GM19240 (cell line): ENCODE measurements around the gene MAPK8IP3.

Experiments used
- DNase-seq: peaks from one replicate; pipeline ENCODE4 v3.0.0; 2011; ENCODE audit warnings: low spot score; ENCODE audit not compliant: insufficient read length

MAPK8IP3 gene

DNA sequence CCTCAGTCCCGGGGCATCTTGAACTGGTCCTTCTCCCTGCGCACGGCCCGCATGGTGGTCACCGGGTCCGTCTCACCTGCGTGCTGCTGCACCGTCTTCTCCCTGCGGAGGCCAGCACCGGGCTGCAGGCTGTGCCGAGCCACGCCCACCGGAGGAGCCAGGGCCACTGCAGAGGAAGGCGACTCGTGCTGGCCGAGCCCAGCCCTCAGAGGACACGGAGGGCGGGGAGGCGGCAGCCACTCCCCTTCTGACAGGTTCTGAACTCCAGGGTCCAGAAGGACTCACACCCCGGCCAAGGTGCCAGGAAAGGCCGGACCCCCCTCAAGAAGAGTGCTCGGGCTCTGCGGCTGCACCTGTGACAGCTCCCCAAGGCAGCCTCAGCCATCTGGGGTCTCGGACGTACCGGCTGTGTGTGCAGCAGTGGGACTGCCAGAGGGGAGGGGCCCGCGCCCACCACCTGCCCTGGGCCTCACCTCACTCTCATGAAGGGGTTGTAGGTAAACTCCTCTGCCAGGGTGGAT, 103.3 kb downstream of the MAPK8IP3 start:
- no peak for DNase-seq

DNA sequence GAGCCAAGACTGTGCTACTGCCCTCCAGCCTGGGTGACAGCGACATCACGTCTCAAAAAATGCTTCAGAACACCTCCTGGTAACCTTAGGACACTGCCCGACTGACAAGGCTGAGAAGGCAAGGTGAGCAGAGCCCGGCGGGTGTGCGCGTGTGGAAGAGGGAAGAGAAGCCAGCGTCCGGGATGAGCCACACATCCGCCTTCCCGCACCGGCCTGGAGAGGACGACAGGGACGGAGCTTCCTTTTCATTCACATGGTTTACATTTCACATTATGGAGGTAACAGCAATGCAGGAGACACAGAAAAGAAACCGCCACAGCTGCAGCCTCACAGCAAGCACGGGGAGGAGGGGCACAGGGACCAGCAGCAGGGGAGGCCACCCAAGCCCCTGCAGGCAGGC, 104.1 kb downstream of the MAPK8IP3 start:
- no peak for DNase-seq

DNA sequence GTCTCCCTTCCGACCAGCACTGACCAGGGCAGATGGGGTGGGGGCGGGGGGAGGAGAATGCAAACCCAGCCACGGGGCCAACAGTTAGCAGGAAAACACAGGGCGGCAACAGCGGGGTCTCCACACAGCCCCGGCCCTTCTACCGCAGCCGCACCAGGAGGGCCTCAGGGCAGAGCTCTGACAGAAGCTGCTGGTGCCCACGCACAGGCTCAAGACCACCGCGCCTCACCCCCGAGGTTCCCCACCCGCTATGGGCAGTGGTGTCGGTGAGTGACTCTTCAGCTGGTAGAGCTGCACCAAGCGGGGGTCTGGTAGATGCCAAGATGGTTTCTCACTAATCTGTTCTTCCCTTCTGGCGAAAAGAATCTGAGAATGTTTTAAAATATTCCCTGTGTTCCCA, 104.5 kb downstream of the MAPK8IP3 start:
- no peak for DNase-seq

DNA sequence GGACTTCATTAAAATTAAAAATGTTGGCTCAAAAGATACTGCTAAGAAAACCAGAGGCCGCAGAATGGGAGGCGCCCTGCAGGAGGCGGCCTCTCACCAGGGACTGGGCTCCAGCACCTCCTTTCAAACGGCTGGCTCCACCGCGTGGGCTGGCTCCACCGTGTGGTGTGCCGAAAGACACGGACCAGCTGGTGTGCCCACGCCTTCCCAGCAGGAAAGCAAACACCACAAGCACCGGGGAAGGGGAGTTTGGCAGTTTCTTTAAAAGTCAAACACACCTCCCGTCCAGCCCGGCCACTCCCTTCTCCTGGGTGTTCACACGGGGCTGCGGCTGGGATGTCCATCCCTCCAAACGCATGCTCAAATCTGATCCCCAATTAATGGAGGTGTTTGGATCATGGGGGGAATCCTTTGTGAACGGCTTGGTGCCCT, 106.8 kb downstream of the MAPK8IP3 start:
- DNase-seq, result no peak

DNA sequence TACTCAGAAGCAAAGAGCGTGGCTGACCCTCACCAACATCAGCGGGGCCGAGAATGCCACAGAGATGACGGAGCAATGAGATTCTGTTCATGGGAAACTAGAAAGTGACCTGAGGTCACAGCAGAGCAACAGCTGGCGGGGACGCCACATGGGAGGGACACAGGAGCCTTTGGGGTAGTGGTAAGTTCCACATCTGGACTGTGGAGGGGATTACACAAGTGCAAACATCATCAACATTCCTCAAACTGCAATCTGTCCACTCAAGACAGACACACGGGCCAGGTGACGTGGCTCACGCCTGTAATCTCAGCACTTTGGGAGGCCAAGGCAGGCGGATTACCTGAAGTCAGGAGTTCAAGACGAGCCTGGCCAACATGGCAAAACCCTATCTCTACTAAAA, 109.5 kb downstream of the MAPK8IP3 start:
- DNase-seq, result no peak

DNA sequence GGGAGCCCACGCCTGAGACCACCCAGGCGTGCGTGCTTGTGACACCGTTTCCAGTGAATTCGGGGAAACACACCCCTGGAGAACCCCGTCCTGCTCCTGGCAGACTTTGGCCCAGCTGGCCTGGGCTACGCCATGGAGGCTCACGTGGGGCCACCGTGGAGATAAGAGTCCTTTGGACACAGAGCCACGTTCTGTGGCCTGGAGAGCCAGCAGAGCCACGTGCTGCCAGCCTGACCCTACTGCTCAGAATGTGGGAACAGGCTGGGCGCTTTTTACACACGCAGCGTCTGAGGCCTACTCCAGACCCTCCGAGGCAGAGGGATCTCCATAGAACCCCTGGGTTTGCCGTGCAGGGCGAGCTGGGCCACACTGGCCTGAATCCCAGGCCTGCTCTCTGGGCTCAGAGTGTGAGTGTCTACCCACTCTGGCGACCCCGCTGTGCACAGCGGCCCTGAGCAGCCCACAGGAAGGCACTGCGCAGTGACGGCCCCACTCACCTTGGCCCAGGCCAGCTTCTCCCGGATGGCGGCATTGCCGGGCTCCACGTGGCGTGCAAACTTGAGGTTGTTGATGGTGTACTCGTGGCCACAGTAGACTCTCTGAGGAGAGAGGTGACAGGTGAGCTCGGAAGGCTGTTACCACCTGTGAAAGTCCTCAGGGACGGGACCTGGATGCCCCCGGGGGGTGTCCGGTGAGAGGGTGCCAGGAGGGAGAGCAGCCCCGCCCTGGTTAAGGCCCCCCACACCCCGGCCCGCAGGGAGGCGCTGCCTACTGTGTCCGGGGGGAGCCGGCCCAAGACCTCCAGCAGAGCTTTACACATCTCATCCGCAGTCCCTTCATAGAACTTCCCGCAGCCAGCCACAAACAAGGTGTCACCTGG, 110.6 kb downstream of the MAPK8IP3 start:
- DNase-seq, result no peak

DNA sequence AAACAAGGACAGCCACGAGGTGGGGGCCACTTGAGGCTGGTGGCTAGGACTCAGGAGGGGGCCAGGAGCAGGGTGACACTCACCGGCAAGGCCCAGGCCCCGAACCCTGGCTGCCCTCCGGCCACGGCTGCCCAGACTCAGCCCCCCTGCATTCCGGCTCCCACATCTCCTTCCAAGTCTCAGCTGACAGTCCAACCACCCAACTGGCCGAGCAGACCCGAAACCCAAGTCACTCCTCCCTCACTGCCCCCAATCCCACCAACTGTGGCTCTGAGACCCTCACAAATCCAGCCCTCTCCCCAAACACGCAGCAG, 111.2 kb downstream of the MAPK8IP3 start:
- no peak for DNase-seq

DNA sequence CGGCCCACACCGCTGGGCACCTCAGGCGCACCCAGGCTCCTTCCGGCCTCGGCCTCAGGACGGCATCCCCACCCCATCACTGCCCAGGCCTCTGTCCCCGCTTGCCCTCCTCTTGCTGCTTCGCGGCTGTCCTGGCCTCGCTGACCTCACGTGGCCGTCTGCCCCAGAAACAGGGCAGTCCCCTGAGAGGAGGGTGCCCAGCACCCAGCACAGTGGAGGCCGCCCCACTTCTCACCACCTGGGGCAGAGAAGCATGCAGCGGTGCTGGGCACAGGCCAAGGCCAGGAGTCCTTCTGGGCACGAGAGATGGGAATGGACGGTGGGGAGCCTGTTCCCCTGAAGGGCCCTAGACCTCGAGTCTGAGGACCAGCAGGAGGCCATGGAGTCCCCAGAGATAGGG, 111.7 kb downstream of the MAPK8IP3 start:
- DNase-seq, result no peak

DNA sequence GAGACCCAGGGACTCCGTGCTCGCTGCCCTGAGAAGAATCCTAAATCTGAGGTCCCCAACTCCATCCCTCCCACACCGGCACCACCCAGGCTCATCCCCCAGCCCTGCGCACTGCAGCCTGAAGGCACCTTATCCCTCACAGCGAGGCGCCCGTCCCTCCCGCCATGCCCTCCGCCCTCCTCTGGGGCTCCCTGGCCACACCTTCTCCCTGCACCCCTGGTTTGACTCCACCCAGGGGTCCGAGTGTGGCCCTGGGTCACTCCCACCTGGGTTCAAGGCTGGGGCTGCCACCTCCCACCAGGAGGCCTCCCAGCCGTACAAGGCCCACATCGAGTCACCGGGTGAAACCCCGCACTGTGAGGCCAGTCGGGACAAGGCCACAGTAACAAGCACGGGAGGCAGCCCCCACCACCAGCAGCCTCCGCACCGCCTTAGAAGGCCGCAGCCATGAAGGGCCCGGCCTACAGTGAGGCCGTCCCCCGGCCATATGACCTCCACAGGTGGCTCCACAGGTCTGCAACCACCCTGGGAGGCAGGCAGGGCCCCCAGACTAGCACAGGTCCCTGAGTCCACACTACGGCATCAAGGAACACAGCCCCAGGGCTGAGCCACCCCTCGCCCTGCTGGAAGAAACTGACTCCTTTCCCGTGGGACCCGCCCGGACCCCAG, 112.3 kb downstream of the MAPK8IP3 start:
- DNase-seq, result no peak

DNA sequence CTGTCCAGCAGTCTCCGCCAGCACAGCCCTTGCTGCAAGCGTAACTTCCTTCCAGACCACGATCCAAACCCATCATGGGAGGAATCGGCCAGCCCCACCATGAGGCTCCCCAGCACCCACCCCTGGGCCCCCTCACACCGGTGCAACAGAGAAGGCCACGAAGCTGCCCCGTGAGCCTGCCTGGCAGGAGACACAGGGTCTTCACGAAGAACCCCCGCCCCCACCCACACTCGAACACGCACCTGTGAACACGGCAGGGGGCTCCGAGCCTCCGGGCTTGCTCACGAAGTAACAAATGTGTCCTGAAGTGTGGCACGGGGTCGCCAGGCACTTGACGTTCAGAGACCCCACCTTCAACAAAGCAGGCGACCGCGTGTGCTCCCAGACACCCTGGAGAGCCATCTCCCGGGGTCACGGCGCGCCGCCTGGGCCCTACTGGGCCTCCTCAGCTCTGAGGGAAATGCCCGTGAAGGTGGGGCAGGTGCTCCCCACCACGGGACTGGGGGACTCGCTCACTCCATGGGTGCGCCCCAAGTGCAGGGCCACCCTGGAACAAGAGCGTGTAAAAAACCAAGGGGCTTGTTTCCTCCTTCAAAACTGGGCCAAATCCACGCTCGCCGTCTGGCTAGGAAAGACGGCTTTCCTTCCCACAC, 113.0 kb downstream of the MAPK8IP3 start:
- DNase-seq, result no peak

DNA sequence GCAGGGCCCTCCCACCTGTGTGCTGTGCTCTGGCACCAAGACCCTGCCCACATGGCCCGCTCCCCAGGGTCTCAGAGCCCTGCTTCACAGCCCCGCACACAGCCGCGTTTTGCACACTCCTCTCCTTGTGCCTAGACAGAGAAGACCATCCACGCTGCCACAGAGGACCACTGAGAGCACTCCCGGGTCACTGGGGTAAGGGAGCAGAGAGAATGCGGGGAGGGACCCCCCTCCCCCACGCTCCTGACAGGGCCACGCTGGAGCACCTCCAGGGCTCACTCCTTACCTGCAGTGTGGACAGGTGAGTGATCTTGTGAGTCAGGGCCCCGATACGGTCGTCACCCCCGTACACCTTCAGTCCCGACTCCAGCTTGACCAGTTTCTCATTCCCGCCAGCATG, 113.6 kb downstream of the MAPK8IP3 start:
- no peak for DNase-seq
